ENCODE results near the gene PTGR2. TPM values are rescaled to one million over a fixed set of nuclear protein-coding genes. Genes with fewer than 3 reads are reported as not detected.
"Not testable (repeated sequence)": the region's sequence is repeated elsewhere in the genome, so short reads cannot be mapped to it uniquely, and the experiment has no call there.

The PTGR2 gene
- total RNA-seq, 1 experiment from 2014 or later = 18.3 TPM

- DNase-seq (ENCODE audit: low read depth) = peak; percentile 99
These were observed 35.1 kb downstream of the PTGR2 start, which contains the start of gene ZNF410 for GRCh38 chr14:73886449-73887317. ZNF410 (plus strand) TSS chr14:73886859; CDS start chr14:73892176, 5,317 bp downstream.

- DNase-seq (ENCODE audit: low read depth) = no peak
These were observed 35.6 kb downstream of the PTGR2 start for GRCh38 chr14:73887318-73887616.

- no peak for DNase-seq (ENCODE audit: low read depth)
These were observed 36.2 kb downstream of the PTGR2 start for GRCh38 chr14:73887694-73888459.

- DNase-seq (ENCODE audit: low read depth) = no peak
These were observed 36.8 kb downstream of the PTGR2 start for GRCh38 chr14:73888460-73888725.

- no peak for DNase-seq (ENCODE audit: low read depth)
These were observed 37.3 kb downstream of the PTGR2 start for GRCh38 chr14:73888971-73889370.

- DNase-seq (ENCODE audit: low read depth) = no peak
These were observed 37.7 kb downstream of the PTGR2 start for GRCh38 chr14:73889376-73889775.

- DNase-seq (ENCODE audit: low read depth) = not testable (repeated sequence)
These were observed 42.6 kb downstream of the PTGR2 start for GRCh38 chr14:73894180-73894687.

GRCh38 chr14:73895939-73896338 lies 44.3 kb downstream of the PTGR2 start:
- DNase-seq (ENCODE audit: low read depth) = no peak

GRCh38 chr14:73896521-73896920 lies 44.9 kb downstream of the PTGR2 start:
- DNase-seq (ENCODE audit: low read depth) = no peak

- no peak for DNase-seq (ENCODE audit: low read depth)
These were observed 51.4 kb downstream of the PTGR2 start for GRCh38 chr14:73903028-73903427.

- no peak for DNase-seq (ENCODE audit: low read depth)
These were observed 58.0 kb downstream of the PTGR2 start for GRCh38 chr14:73909681-73910080.

GRCh38 chr14:73913256-73913655 lies 61.6 kb downstream of the PTGR2 start:
- DNase-seq (ENCODE audit: low read depth) = no peak

GRCh38 chr14:73916324-73916723 lies 64.7 kb downstream of the PTGR2 start:
- no peak for DNase-seq (ENCODE audit: low read depth)

GRCh38 chr14:73919457-73919856 lies 67.8 kb downstream of the PTGR2 start:
- not testable (repeated sequence) for DNase-seq (ENCODE audit: low read depth)

GRCh38 chr14:73924337-73924736 lies 72.7 kb downstream of the PTGR2 start:
- no peak for DNase-seq (ENCODE audit: low read depth)

Other genes starting within 250 kb of the PTGR2 start
- not detected in 2 replicates for gene ACOT6, start 239.3 kb upstream of the PTGR2 start, total RNA-seq (2014; rRNA removed; shearing (Covaris generic))
- 13.3 and 40.2 TPM in 2 replicates for gene DNAL1, start 206.8 kb upstream of the PTGR2 start, total RNA-seq (2014; rRNA removed; shearing (Covaris generic))
- gene PNMA1, start 137.4 kb upstream of the PTGR2 start, total RNA-seq (2014; rRNA removed; shearing (Covaris generic)) = 20.2 and 22.4 TPM in 2 replicates
- 119 and 142 TPM in 2 replicates for gene ZNF410, start 35.0 kb downstream of the PTGR2 start, total RNA-seq (2014; rRNA removed; shearing (Covaris generic))
- gene FAM161B, start 98.3 kb downstream of the PTGR2 start, total RNA-seq (2014; rRNA removed; shearing (Covaris generic)) = 3.5 and 4.3 TPM in 2 replicates
- gene COQ6, start 98.5 kb downstream of the PTGR2 start, total RNA-seq (2014; rRNA removed; shearing (Covaris generic)) = 39.6 and 44.1 TPM in 2 replicates
- gene ENTPD5, start 167.5 kb downstream of the PTGR2 start, total RNA-seq (2014; rRNA removed; shearing (Covaris generic)) = 11.4 and 11.8 TPM in 2 replicates
- gene BBOF1, start 167.5 kb downstream of the PTGR2 start, total RNA-seq (2014; rRNA removed; shearing (Covaris generic)) = 4.5 and 5.3 TPM in 2 replicates
- gene ALDH6A1, start 232.6 kb downstream of the PTGR2 start, total RNA-seq (2014; rRNA removed; shearing (Covaris generic)) = 6.1 and 10.6 TPM in 2 replicates
- 17.5 and 19.7 TPM in 2 replicates for gene LIN52, start 233.1 kb downstream of the PTGR2 start, total RNA-seq (2014; rRNA removed; shearing (Covaris generic))

Data from Daoy (cell line).